G401.6 (cell line): Measurements from ENCODE around the gene TTC23L.

Experiments
- FAIRE-seq: peaks from 2 replicates; lab custom pipeline; 2012; peaks lifted over from hg19 to GRCh38; lab: Jason Lieb, UNC

TTC23L gene

DNA sequence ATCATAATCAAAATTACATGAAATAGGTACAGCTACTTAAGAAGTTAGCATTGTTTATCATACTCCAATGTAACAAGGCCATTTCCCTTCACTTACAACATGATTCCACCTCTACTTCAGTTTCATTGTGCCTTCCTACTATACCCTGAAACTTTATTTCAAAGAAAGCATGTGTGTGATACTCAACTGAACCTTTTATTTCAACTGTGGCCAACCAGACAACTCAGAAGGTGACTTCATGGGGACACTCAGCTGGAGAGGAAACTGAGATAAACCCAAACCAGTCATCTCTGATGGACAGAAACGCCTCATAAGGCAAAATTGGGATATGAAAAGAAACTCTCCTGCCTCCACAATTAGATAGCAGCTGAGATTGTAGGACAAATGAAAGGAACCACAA, 5.9 kb upstream of the TTC23L start:
- no peak for FAIRE-seq

- FAIRE-seq, result no peak
Measured at GRCh38 chr5:34833976-34834793, 4.8 kb upstream of the TTC23L start.

- FAIRE-seq, result no peak
Measured at GRCh38 chr5:34834794-34835089, 4.2 kb upstream of the TTC23L start.

- no peak for FAIRE-seq
Measured at GRCh38 chr5:34835664-34836063, 3.3 kb upstream of the TTC23L start.

DNA sequence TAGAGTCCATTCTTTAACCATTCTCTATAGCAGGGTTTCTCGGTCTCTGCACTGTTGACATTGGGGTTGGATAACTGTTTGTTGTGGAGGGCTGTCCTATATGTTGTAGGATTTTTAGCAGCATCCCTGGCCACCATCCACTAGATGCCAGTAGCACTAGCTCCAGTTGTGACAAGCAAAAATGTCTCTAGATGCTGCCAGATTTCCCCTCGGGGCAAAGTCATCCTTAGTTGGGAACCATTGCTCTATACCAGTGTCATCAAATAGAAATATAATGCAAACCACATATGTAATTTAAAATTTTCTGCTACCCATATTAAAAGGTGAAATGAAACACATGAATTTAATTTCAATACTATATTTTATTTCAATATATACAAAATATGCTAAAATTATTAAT, 2.9 kb downstream of the TTC23L start:
- FAIRE-seq, result no peak

- FAIRE-seq, result no peak
Measured at GRCh38 chr5:34842554-34842953, 3.6 kb downstream of the TTC23L start.

GRCh38 chr5:34843497-34843896, 4.5 kb downstream of the TTC23L start:
- FAIRE-seq, result no peak

DNA sequence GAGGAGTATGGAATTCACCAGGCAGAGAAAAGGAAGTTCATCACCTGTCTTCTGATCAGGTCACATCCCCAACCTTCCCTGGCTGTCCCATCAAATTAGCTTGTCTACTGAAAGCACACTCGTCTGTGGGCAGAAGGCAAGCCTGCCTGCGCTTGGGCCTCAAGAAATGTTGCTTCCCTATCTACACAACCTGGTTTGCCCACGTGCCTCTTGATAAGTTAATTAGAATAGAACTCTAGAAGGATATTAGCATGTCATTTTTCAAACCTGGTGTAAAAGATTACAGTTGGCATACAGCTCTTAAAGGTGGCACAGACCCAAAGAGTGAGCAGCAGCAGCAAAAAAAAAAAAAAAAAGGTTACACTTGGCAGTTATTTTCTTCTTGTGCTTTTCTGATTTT, 5.1 kb downstream of the TTC23L start:
- FAIRE-seq, result no peak

GRCh38 chr5:34844999-34845398, 6.0 kb downstream of the TTC23L start:
- FAIRE-seq, result no peak

GRCh38 chr5:34847056-34847455, 8.1 kb downstream of the TTC23L start:
- FAIRE-seq, result no peak

- FAIRE-seq, result no peak
Measured at GRCh38 chr5:34847552-34847951, 8.6 kb downstream of the TTC23L start.

- FAIRE-seq, result no peak
Measured at GRCh38 chr5:34848230-34848629, 9.3 kb downstream of the TTC23L start.

DNA sequence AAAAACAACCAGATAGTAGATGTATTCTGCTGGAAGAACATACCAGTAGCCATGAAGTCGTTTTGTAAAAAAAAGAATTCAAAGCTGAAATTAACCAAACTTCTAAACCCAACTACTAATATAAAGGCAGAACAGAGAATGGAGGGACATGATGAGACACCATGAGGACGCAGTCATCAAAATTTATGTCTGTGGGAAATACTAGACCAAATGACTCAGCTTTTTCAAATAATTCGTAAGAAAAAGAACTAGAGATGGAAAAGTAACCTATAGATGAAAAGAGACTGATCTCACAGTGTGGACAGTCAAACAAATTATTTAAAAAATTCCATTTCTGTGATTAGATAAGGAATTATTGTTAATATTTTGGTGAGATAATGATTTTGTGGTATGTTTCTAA, 10.3 kb downstream of the TTC23L start:
- FAIRE-seq, result no peak

DNA sequence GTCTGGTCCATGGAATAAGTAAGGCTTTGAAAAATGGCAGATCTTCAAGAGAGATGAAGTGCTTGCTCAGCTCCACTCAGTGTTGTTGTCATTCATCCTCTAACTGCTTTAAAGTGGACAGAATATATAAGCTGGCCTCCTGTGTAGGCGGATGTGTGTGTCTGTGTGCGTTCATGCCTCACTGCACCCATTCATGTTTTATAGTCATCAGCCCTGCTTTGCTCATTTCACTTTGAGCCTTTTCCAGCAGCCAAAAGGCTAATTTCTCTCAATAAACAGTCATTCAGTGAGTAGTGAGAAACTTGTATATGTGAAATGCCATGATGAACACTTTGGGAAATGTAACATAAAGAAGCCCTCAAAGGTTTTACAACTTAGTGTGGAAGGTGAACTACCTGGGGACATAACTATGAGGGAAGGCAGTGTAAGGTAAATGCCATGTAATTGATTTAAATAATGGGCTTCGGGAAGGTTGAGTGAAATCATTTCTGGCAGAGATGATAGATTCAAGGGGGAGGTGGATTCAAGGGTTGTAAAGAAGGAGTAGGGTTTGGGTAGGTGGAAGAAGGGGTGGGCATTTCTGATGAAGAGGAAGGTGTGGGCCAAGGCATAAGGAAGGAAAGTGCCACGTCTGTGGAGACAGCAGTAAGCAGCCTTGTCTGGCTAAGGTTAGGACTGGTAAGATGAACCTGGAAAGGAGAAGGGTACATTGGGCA, 15.7 kb downstream of the TTC23L start:
- no peak for FAIRE-seq

DNA sequence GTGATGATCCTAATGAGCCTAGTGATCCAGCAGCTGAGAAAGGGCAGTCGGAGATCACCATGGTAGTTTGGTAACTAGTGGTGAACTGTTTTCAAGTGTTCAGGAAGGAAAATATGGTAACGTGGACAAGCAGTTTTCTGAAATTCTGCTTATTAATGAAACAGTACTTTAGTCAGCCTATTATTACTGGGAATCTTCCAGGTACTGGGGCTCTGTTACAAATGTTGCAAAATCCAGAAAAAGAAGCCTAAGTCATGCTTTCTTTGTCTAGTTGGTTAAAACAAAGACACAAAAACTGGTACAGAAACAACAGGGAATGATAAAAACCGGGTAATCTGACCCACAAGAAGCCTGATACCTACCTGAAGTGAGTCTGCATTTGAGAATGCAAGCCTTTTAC, 18.2 kb downstream of the TTC23L start:
- FAIRE-seq, result no peak

- FAIRE-seq, result no peak
Measured at GRCh38 chr5:34857894-34858293, 18.9 kb downstream of the TTC23L start.

DNA sequence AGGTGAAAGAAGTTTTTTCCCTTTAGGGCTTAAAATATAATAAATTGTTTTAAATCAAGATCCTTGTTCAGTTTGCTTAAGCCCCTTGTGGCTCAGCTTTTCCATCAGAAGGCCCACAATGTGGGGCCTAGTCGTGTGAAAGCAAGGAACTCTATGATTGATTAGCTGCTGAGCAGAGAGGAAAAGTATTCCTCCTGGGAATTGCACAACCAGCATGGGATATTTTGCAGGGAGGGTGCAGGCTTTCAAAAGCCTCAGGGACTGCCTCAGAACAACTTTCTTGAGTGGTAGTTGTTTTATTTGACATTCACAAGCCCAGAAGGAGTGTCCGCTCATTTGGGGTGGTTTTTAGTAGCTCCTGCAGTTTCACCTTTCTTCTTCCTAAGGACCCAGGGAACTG, 19.8 kb downstream of the TTC23L start:
- FAIRE-seq, result no peak

- FAIRE-seq, result no peak
Measured at GRCh38 chr5:34859253-34859652, 20.3 kb downstream of the TTC23L start.

- FAIRE-seq, result no peak
Measured at GRCh38 chr5:34863946-34864345, 25.0 kb downstream of the TTC23L start.

- FAIRE-seq, result no peak
Measured at GRCh38 chr5:34865091-34865490, 26.1 kb downstream of the TTC23L start.

DNA sequence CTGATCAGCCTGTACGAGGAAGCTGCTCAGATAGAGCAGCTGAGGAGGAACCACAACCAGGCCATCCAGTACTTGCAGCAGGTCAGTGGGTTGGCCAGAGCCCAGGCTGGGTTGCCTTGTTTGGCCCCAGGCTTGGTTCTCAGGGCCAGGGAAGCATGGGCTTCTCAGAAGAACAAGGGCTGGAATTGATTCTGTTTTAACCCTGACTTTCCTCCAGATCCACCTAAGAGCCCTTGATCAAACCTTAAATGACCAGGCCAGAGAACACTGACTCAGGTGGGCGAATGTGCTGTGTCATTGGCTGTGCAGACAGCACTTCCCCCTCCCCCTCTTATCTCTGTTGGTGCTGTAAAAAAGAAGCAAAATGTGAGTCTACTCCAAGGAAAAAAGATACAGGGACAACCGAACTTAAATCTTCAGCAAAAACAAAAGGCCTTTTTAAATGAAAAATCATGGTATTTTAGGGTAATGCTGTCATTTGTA, 28.1 kb downstream of the TTC23L start:
- FAIRE-seq, result no peak

GRCh38 chr5:34867660-34868059, 28.7 kb downstream of the TTC23L start:
- no peak for FAIRE-seq

DNA sequence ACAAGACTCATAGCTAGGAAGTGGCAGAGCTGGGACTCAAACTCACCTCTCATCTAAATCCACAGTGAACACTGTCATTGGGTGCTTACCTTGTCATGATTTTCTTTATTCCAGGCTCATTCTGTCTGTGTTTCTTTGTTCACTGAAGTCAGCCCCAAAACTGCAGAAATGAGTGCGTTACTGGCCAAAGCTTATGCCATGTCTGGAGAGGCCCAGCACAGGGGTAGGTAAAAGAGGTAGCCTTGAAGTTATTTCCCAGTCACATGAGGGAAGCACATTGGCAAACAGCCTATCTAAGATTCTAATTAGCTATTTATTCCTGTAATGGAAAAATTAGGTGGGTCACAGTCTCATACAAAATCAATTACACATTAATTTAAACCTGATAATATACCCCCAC, 29.8 kb downstream of the TTC23L start:
- FAIRE-seq, result no peak

GRCh38 chr5:34869256-34869655, 30.3 kb downstream of the TTC23L start:
- FAIRE-seq, result no peak
